MM.1S (cell line): ENCODE measurements around the gene GHRL.
"Not testable (repeated sequence)": the region's sequence is repeated elsewhere in the genome, so short reads cannot be mapped to it uniquely, and the experiment has no call there.

ENCODE experiments used
- CTCF ChIP-seq: fragments of 300-600 bp; sonication (generic); IDR thresholded peaks from 2 replicates; pipeline ENCODE4 v1.5.1; 2016; ENCODE audit warnings: antibody characterized with exemption, low read length, mixed read lengths
- EZH2 ChIP-seq: fragments of 300-600 bp; sonication (generic); optimal IDR thresholded peaks from 2 replicates; pipeline ENCODE3; 2017; ENCODE audit warnings: low read depth, mild to moderate bottlenecking, antibody characterized with exemption, low read length, mixed read lengths
- EZH2phosphoT487 ChIP-seq: fragments of 300-600 bp; sonication (generic); IDR thresholded peaks from 2 replicates; pipeline ENCODE4 v1.6.1; 2018; ENCODE audit warnings: antibody characterized with exemption, low read length

GRCh38 chr3:10298064-10298463 is 5.3 kb upstream of the GHRL start:
- TF ChIP-seq CTCF, EZH2phosphoT487, EZH2: not testable (repeated sequence)
